Activated CD8-positive, alpha-beta T cell treated with anti-CD3 and anti-CD28 coated beads, Interleukin-2, amount 10 ng/mL, durations not matched to agents 7 days and 5 days (primary cell): ENCODE measurements around the gene DHX16. TPM values are rescaled to one million over a fixed set of nuclear protein-coding genes. Genes with fewer than 3 reads are reported as not detected.
A peak's percentile ranks its signal among the peaks of the same experiment; 100 is the strongest.

Experiments used
- ATAC-seq: fragments of 150-1000 bp; cut with Tn5 transposase; one replicate; pipeline ENCODE4 v1.10.0; 2021; ENCODE audit warnings: moderate library complexity
- CTCF ChIA-PET: fragments of 350-600 bp; sonication (Branson Sonifier 250); formaldehyde crosslinking; loops from one replicate; lab custom pipeline; 2021; ENCODE audit warnings: antibody characterized with exemption; lab: Charles Lee
- POLR2A ChIA-PET: fragments of 350-600 bp; sonication (Branson Sonifier 250); formaldehyde crosslinking; loops from one replicate; lab custom pipeline; 2021; ENCODE audit warnings: antibody characterized with exemption; lab: Charles Lee
- DNase-seq: peaks from one replicate; pipeline ENCODE4 v3.0.0-alpha.2; 2020
- H3K27ac Mint-ChIP-seq: one replicate; pipeline ENCODE4 v1.8.0; 2021; ENCODE audit warnings: mild to moderate bottlenecking, mixed read lengths
- H3K27me3 Mint-ChIP-seq: one replicate; pipeline ENCODE4 v1.8.0; 2021; ENCODE audit warnings: low read depth, mixed read lengths
- H3K36me3 Mint-ChIP-seq: one replicate; pipeline ENCODE4 v1.8.0; 2021; ENCODE audit warnings: low read depth, mixed read lengths
- H3K4me1 Mint-ChIP-seq: one replicate; pipeline ENCODE4 v1.8.0; 2021; ENCODE audit warnings: low read depth, mixed read lengths
- H3K4me3 Mint-ChIP-seq: one replicate; pipeline ENCODE4 v1.8.0; 2021; ENCODE audit warnings: mild to moderate bottlenecking, mixed read lengths
- H3K9me3 Mint-ChIP-seq: one replicate; pipeline ENCODE4 v1.8.0; 2022; ENCODE audit warnings: mixed read lengths; ENCODE audit not compliant: insufficient read depth
- total RNA-seq, 2 experiments: library from RNA; stranded (reverse); gene quantifications; one replicate each; pipeline ENCODE4 v1.2.3, GENCODE V29; 2021

The DHX16 gene
- total RNA-seq, 2 experiments from 2014 or later = 38.5 to 41.0 TPM

GRCh38 chr6:30686009-30686907 is 13.5 kb upstream of the DHX16 start, which contains the start of gene PPP1R18:
TSS of gene PPP1R18 (minus strand) at chr6:30686645. CDS start at chr6:30686018, 627 bp downstream.
- ATAC-seq (peak; percentile 43), DNase-seq (peak; percentile 90)
- ChIA-PET CTCF (interaction anchor here (1.0 to 15.7 kb wide), 4 partner anchors 14 to 145 kb away, joined by 4 to 686 read pairs (median 6); partner anchors contain the start of genes DHX16, MDC1 and TUBB), POLR2A (interaction anchor here (0.9 to 8.3 kb wide), 5 partner anchors 10 to 71 kb away, joined by 3 to 343 read pairs (median 12); partner anchors contain the start of genes MDC1 and TUBB)
- H3K36me3 Mint-ChIP-seq = peaks cover 65% of the 10 kb centered on the region
- peak within 1 kb of the TSS; percentile 93 for H3K4me3 Mint-ChIP-seq
- H3K27ac Mint-ChIP-seq = peak within 1 kb of the TSS; percentile 98
- peaks cover 35% of the 10 kb centered on the region for H3K4me1 Mint-ChIP-seq
- no peaks in the 10 kb centered on the region for H3K9me3 Mint-ChIP-seq
- no peaks in the 10 kb centered on the region for H3K27me3 Mint-ChIP-seq

GRCh38 chr6:30685157-30686008 is 12.6 kb upstream of the DHX16 start:
- peaks cover 72% of the 10 kb centered on the region for H3K36me3 Mint-ChIP-seq
- ATAC-seq (no peak), DNase-seq (peak; percentile 46)
- peaks cover 31% of the 10 kb centered on the region for H3K4me1 Mint-ChIP-seq
- no peaks in the 10 kb centered on the region for H3K9me3 Mint-ChIP-seq
- peak overlapping the region; percentile 93 for H3K4me3 Mint-ChIP-seq
- ChIA-PET CTCF (interaction anchor here (1.0 to 15.7 kb wide), 6 partner anchors 13 to 229 kb away, joined by 3 to 686 read pairs (median 4); partner anchors contain the start of genes DHX16, MDC1, TUBB and VARS2), POLR2A (interaction anchor here (0.8 to 8.3 kb wide), 12 partner anchors 10 to 193 kb away, joined by 3 to 343 read pairs (median 3); partner anchors contain the start of genes C6orf136, MDC1, MRPS18B and PPP1R10)
- H3K27ac Mint-ChIP-seq = peak overlapping the region; percentile 98
- H3K27me3 Mint-ChIP-seq = no peaks in the 10 kb centered on the region

- Mint-ChIP-seq H3K27ac (peak overlapping the region; percentile 98), H3K9me3 (no peaks in the 10 kb centered on the region), H3K27me3 (no peaks in the 10 kb centered on the region), H3K4me1 (peaks cover 25% of the 10 kb centered on the region), H3K36me3 (peaks cover 78% of the 10 kb centered on the region), H3K4me3 (peak overlapping the region; percentile 93)
- CTCF ChIA-PET = interaction anchor here (0.9 to 15.7 kb wide), 6 partner anchors 20 to 230 kb away, joined by 3 to 686 read pairs (median 4); partner anchors contain the start of genes MDC1, TUBB and VARS2
- POLR2A ChIA-PET = interaction anchor here (0.6 to 8.3 kb wide), 12 partner anchors 10 to 188 kb away, joined by 3 to 343 read pairs (median 3); partner anchors contain the start of genes C6orf136, MDC1, MRPS18B and PPP1R10
- DNase-seq (peak; percentile 81), ATAC-seq (no peak)
These were observed 11.8 kb upstream of the DHX16 start for GRCh38 chr6:30684386-30685156.

DNA sequence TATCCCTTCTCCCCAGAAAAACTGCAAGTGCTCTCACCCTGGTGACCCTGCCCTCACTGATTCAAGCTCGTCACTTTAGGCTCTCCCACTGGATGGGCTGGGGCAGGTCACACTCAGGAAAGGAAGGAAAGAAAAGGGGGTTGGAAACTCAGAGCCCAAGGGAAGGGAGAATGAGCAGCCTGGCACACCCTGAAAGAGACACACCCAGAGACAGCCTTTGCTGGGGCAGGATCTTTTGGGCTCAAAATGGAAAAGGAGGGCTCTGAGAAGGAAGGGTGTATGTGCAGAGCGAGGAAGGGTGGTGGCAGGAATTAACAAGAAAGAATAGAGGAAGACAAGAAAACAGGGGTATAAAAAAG is 11.2 kb upstream of the DHX16 start:
- no peaks in the 10 kb centered on the region for H3K9me3 Mint-ChIP-seq
- peak overlapping the region; percentile 98 for H3K27ac Mint-ChIP-seq
- H3K4me1 Mint-ChIP-seq = peaks cover 24% of the 10 kb centered on the region
- ATAC-seq (no peak), DNase-seq (peak; percentile 23)
- CTCF ChIA-PET = interaction anchor here (0.9 to 15.7 kb wide), 5 partner anchors 21 to 142 kb away, joined by 3 to 686 read pairs (median 5); partner anchors contain the start of genes MDC1 and TUBB
- peak overlapping the region; percentile 93 for H3K4me3 Mint-ChIP-seq
- H3K27me3 Mint-ChIP-seq = no peaks in the 10 kb centered on the region
- H3K36me3 Mint-ChIP-seq = peaks cover 84% of the 10 kb centered on the region
- POLR2A ChIA-PET = interaction anchor here (0.6 to 8.3 kb wide), 9 partner anchors 20 to 188 kb away, joined by 3 to 343 read pairs (median 7); partner anchors contain the start of genes MDC1, MRPS18B, PPP1R10 and TUBB

- ChIA-PET CTCF (interaction anchor here (0.9 to 15.7 kb wide), 2 partner anchors 38 to 53 kb away, joined by 3 to 686 read pairs; partner anchors contain the start of genes MDC1 and TUBB), POLR2A (interaction anchor here (0.7 to 8.3 kb wide), 12 partner anchors 11 to 408 kb away, joined by 3 to 343 read pairs (median 8); partner anchors contain the start of genes DHX16, MDC1, MRPS18B and PPP1R10)
- Mint-ChIP-seq H3K27me3 (no peaks in the 10 kb centered on the region), H3K36me3 (peaks cover 86% of the 10 kb centered on the region), H3K27ac (peak overlapping the region; percentile 98), H3K9me3 (no peaks in the 10 kb centered on the region), H3K4me3 (peak overlapping the region; percentile 93), H3K4me1 (peaks cover 23% of the 10 kb centered on the region)
- DNase-seq (peak; percentile 51), ATAC-seq (no peak)
These were observed 10.6 kb upstream of the DHX16 start for GRCh38 chr6:30683183-30683979.

- Mint-ChIP-seq H3K36me3 (peaks cover 86% of the 10 kb centered on the region), H3K27ac (peak overlapping the region; percentile 98), H3K4me1 (peaks cover 18% of the 10 kb centered on the region), H3K4me3 (peak overlapping the region; percentile 93), H3K27me3 (no peaks in the 10 kb centered on the region), H3K9me3 (no peaks in the 10 kb centered on the region)
- DNase-seq = peak; percentile 95
- POLR2A ChIA-PET = interaction anchor here (0.7 to 8.3 kb wide), 15 partner anchors 11 to 409 kb away, joined by 3 to 343 read pairs (median 7); partner anchors contain the start of genes DHX16, MDC1, MRPS18B and PPP1R10
- ATAC-seq = peak; percentile 56
- CTCF ChIA-PET = interaction anchor here (1.0 to 15.7 kb wide), 5 partner anchors 10 to 233 kb away, joined by 3 to 686 read pairs (median 4); partner anchors contain the start of genes DHX16, MDC1 and TUBB
These were observed 9.6 kb upstream of the DHX16 start for GRCh38 chr6:30682143-30683117.

DNA sequence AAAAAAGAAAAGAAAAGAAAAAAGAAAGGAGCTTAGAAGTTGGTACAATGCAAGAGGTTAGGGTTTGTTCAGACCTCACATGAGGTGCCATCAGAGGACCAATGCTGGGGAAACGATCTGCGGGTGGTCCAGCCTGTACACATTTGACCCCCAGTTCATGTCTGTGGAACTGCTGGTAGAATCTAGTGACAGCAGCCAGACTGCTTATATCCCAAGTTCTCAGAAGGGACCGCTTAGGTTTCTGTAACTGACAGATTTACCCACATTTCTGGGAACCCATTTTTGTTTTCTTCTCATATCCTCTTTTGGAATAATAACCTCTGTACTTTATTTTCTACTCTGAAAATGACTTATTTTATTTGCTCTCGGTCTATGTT is 8.9 kb upstream of the DHX16 start:
- Mint-ChIP-seq H3K9me3 (no peaks in the 10 kb centered on the region), H3K27ac (peak overlapping the region; percentile 98), H3K36me3 (peaks cover 93% of the 10 kb centered on the region), H3K27me3 (no peaks in the 10 kb centered on the region), H3K4me3 (peak overlapping the region; percentile 93), H3K4me1 (peaks cover 22% of the 10 kb centered on the region)
- CTCF ChIA-PET = interaction anchor here (0.7 to 15.7 kb wide), 7 partner anchors 9 to 234 kb away, joined by 3 to 686 read pairs (median 4); partner anchors contain the start of genes DHX16, MDC1 and TUBB
- DNase-seq = peak; percentile 51
- ATAC-seq = no peak
- POLR2A ChIA-PET = interaction anchor here (0.7 to 8.3 kb wide), 12 partner anchors 10 to 88 kb away, joined by 3 to 343 read pairs (median 8); partner anchors contain the start of genes DHX16, MDC1, MRPS18B and PPP1R10

DNA sequence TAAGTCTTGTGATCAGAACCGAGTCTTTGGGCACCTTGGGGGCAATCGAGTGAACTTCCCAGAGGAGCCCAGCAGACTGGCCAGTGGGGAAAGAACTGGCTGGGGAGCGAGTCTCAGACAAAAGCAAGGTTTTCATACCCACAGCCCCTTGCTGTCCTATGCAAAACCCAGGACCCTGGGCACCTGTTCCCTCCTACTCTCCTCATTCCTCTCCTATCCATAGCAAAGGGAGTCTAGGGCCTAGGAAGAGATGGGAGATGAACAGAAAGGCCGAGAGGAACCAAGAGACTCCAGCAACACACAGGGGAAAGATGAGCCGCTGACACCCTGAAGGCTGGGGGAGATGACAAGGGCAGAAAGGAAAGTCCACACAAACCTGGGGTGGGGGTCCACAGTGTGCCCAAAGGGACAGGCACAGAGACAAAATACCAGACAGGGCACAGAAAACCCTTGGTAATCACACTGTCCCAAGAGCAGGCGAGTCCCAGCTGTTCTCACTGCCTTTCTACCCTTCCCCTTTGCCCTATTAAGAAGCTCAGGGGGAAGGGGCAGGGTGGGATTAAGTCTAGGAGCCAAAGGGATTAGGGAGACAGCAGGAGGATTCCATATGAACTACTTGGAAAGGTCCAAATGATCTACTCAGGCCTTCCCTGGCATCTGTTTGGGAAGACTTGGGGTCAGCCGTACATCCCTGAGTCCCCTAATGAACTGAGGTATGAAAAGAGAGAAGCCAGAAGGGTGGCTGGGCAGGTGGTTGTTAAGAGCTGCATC is 7.1 kb upstream of the DHX16 start:
- ChIA-PET POLR2A (interaction anchor here (0.6 to 8.3 kb wide), 11 partner anchors 8 to 64 kb away, joined by 3 to 343 read pairs (median 8); partner anchors contain the start of genes DHX16, MDC1, MRPS18B and PPP1R10), CTCF (interaction anchor here (0.7 to 15.7 kb wide), 23 partner anchors 8 to 236 kb away, joined by 3 to 686 read pairs (median 5); partner anchors contain the start of genes ABCF1, MDC1, MRPS18B and TUBB)
- H3K9me3 Mint-ChIP-seq = no peaks in the 10 kb centered on the region
- peaks cover 90% of the 10 kb centered on the region for H3K36me3 Mint-ChIP-seq
- H3K4me3 Mint-ChIP-seq = peak overlapping the region; percentile 93
- DNase-seq = peak; percentile 37
- no peaks in the 10 kb centered on the region for H3K27me3 Mint-ChIP-seq
- ATAC-seq = no peak
- peak overlapping the region; percentile 98 for H3K27ac Mint-ChIP-seq
- H3K4me1 Mint-ChIP-seq = peaks cover 30% of the 10 kb centered on the region
